ENCODE data around the gene TSC2.
"Not testable (repeated sequence)": the region's sequence is repeated elsewhere in the genome, so short reads cannot be mapped to it uniquely, and the experiment has no call there.

Gene TSC2

GRCh38 chr16:2031081-2031577, 16.7 kb upstream of the TSC2 start:
- DNase-seq (ENCODE audit: low spot score): no peak

- DNase-seq (ENCODE audit: low spot score): no peak
Measured at GRCh38 chr16:2032285-2033056, 15.3 kb upstream of the TSC2 start.

GRCh38 chr16:2033057-2033908, 14.5 kb upstream of the TSC2 start:
- DNase-seq (ENCODE audit: low spot score): no peak

- DNase-seq (ENCODE audit: low spot score): not testable (repeated sequence)
Measured at GRCh38 chr16:2033909-2034695, 13.7 kb upstream of the TSC2 start.

- no peak for DNase-seq (ENCODE audit: low spot score)
Measured at GRCh38 chr16:2034696-2035430, 12.9 kb upstream of the TSC2 start.

- no peak for DNase-seq (ENCODE audit: low spot score)
Measured at GRCh38 chr16:2035431-2036199, 12.2 kb upstream of the TSC2 start.

- DNase-seq (ENCODE audit: low spot score): no peak
Measured at GRCh38 chr16:2036200-2036966, 11.4 kb upstream of the TSC2 start.

GRCh38 chr16:2037115-2037514, 10.7 kb upstream of the TSC2 start:
- DNase-seq (ENCODE audit: low spot score): no peak

GRCh38 chr16:2037647-2038381, 10.0 kb upstream of the TSC2 start:
- no peak for DNase-seq (ENCODE audit: low spot score)

- DNase-seq (ENCODE audit: low spot score): no peak
Measured at GRCh38 chr16:2038382-2039231, 9.2 kb upstream of the TSC2 start.

- no peak for DNase-seq (ENCODE audit: low spot score)
Measured at GRCh38 chr16:2039274-2040031, 8.3 kb upstream of the TSC2 start.

- no peak for DNase-seq (ENCODE audit: low spot score)
Measured at GRCh38 chr16:2040041-2040786, 7.6 kb upstream of the TSC2 start.

- no peak for DNase-seq (ENCODE audit: low spot score)
Measured at GRCh38 chr16:2040787-2041522, 6.8 kb upstream of the TSC2 start.

GRCh38 chr16:2042171-2042985, 5.4 kb upstream of the TSC2 start:
- no peak for DNase-seq (ENCODE audit: low spot score)

GRCh38 chr16:2042986-2043666, 4.7 kb upstream of the TSC2 start:
- no peak for DNase-seq (ENCODE audit: low spot score)
